Gastrocnemius medialis (tissue), 4 donors: ENCODE measurements around the gene SIL1. TPM values are rescaled to one million over a fixed set of nuclear protein-coding genes. Genes with fewer than 3 reads are reported as not detected.

Source experiments
- ATAC-seq, 2 donors: fragments of 150-250 bp; one replicate each; pipeline ENCODE4 v1.9.1; 2016
- DNase-seq, 2 donors: peaks; one replicate each; pipeline ENCODE4 v3.0.0-alpha.2; 2019
- H3K27ac ChIP-seq, 4 donors: fragments of 200-600 bp; sonication (generic); 1 replicate in 1 of 4; 2 replicates in 3 of 4; pipeline ENCODE4 v1.5.1; 2016 to 2018; ENCODE audit warnings: mild to moderate bottlenecking in 2 of 4, moderate library complexity in 1 of 4
- H3K27me3 ChIP-seq, 3 donors: fragments of 200-600 bp; sonication (generic) in 2 of 3; 1 replicate in 1 of 3; 2 replicates in 2 of 3; pipeline versions ENCODE4 v1.5.1 to v1.6.0; 2016 to 2019; ENCODE audit warnings: mild to moderate bottlenecking in 1 of 3, moderate library complexity in 1 of 3
- H3K36me3 ChIP-seq, 2 donors: fragments of 200-600 bp; sonication (generic) in 1 of 2; one replicate each; pipeline ENCODE4 v1.5.1; 2017 to 2018
- H3K4me1 ChIP-seq, 2 donors: fragments of 200-600 bp; sonication (generic) in 1 of 2; one replicate each; pipeline ENCODE4 v1.5.1; 2016 to 2017; ENCODE audit warnings: mild to moderate bottlenecking in 2 of 2
- H3K4me3 ChIP-seq, 4 donors: fragments of 200-600 bp; sonication (generic) in 3 of 4; 1 replicate in 1 of 4; 2 replicates in 3 of 4; pipeline ENCODE4 v1.5.1; 2016 to 2019; ENCODE audit warnings: mild to moderate bottlenecking in 2 of 4
- H3K9me3 ChIP-seq, 3 donors: fragments of 200-600 bp; sonication (generic) in 2 of 3; 1 replicate in 1 of 3; 2 replicates in 2 of 3; pipeline ENCODE4 v1.5.1; 2016 to 2019
- CTCF ChIP-seq, 5 experiments: fragments of 450-650 bp in 3 of 5; fragments of 200-600 bp in 2 of 5; sonication (generic) in 2 of 5; IDR thresholded peaks in 4 of 5; conservative IDR thresholded peaks in 1 of 5; 1 replicate in 4 of 5; 2 replicates in 1 of 5; pipeline ENCODE4 v1.5.1; 2016 to 2019; ENCODE audit warnings: antibody characterized with exemption in 5 of 5, mild to moderate bottlenecking in 3 of 5, moderate library complexity in 3 of 5
- POLR2A ChIP-seq, 2 donors: fragments of 450-650 bp; IDR thresholded peaks; one replicate each; pipeline ENCODE4 v1.6.1; 2017; ENCODE audit warnings: antibody characterized with exemption in 2 of 2, mild to moderate bottlenecking in 2 of 2, moderate library complexity in 2 of 2
- in situ Hi-C, 4 donors: fragments of 200-750 bp; cut with MboI; loops; one replicate each; pipeline versions ENCODE4 v1.15.0 to v1.8.0; 2017; ENCODE audit warnings: low sequenced_read_pairs in 4 of 4
- intact Hi-C: fragments of 100-400 bp; cut with DNase I; formaldehyde crosslinking; loops from one replicate; pipeline ENCODE4 v1.15.1; 2023; ENCODE audit warnings: low total_unique reads
- total RNA-seq, 4 donors: library from RNA; depleted of rRNA; stranded (reverse); fragments of >200 nt; gene quantifications; one replicate each; pipeline versions ENCODE4 v1.1.0 to v1.2.3, GENCODE V29; 2016

Gene SIL1
- total RNA-seq, 4 donors from 2014 or later: 36.6 to 52.6 (median 48.2) TPM

- in situ Hi-C loops (no loop called here), intact Hi-C loops (loop anchor here (2.0 kb wide), 1 partner anchor 172 kb away; no protein-coding TSS in a partner anchor)
Measured at GRCh38 chr5:139090581-139090980, 107.6 kb downstream of the SIL1 start.

DNA sequence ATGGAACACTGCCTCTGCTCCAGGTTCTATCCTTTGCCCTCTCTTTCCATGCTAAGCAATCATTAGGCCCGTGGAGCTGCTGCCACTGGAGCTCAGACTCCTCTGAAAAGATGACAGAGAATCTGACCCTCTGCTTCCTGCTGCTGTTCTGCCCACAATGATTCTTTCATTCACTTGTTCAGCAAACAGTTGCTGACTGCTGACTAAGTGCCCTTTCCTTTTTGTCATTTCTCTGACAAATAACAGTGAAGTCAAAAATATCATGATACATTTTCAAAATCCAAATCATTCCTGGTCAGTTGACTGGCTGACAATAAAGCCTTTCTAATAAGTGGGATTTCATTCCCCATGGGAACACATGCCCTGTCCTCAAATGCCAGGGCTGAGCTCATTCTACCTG, 110.1 kb downstream of the SIL1 start:
- intact Hi-C loops: no loop called here
- no peak for ATAC-seq
- Histone ChIP-seq H3K9me3 (no peaks in the 10 kb centered on the region), H3K27ac (no peak overlapping the region), H3K4me1 (peaks cover 15 to 27% of the 10 kb centered on the region in 2 donors), H3K27me3 (no peaks in the 10 kb centered on the region), H3K4me3 (no peak overlapping the region), H3K36me3 (no peaks in the 10 kb centered on the region)
- in situ Hi-C loops: no loop called here
- DNase-seq: no peak
- TF ChIP-seq POLR2A (IDR thresholded peaks at IDR 0.05) (no peak), CTCF (IDR thresholded peaks at IDR 0.05 in 4 of 5, conservative IDR thresholded peaks at IDR 0.05 in 1 of 5) (no peak)

More at GRCh38 chr5:139090581-139090980, 107.6 kb downstream of the SIL1 start:
- TF ChIP-seq POLR2A (IDR thresholded peaks at IDR 0.05): no peak
- TF ChIP-seq CTCF (IDR thresholded peaks at IDR 0.05 in 4 of 5, conservative IDR thresholded peaks at IDR 0.05 in 1 of 5): no peak
- Histone ChIP-seq H3K27ac (no peak overlapping the region), H3K27me3 (no peaks in the 10 kb centered on the region), H3K4me3 (no peak overlapping the region), H3K36me3 (no peaks in the 10 kb centered on the region), H3K4me1 (peaks cover 22 to 35% of the 10 kb centered on the region in 2 donors), H3K9me3 (no peaks in the 10 kb centered on the region)
- no peak for DNase-seq
- no peak for ATAC-seq

DNA sequence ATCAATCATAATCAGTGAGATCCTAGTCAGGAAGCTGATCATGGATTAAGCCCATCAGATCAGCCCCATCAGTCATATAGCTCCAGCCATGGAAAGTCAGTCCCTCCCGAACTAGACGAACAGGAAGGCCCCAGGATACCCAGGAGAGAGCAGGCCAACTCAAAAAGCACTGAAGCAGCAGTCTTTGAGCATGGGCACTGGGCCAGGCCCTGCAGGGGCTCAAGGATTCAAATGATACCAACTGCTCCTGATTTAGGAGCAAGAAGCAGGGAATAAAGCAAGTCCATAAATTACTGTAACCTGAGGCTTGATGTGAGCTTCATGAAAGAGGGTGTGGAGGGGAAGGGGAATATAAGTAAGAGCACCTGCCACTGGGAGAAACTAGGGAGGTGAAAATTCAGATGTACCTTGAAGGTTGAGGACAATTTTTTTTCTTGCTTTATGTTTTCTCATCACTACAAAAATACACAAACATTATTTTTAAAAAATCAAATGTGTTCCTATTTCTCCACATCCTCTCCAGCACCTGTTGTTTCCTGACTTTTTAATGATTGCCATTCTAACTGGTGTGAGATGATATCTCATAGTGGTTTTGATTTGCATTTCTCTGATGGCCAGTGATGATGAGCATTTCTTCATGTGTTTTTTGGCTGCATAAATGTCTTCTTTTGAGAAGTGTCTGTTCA, 115.2 kb downstream of the SIL1 start:
- intact Hi-C loops (no loop called here), in situ Hi-C loops (no loop called here)
- Histone ChIP-seq H3K9me3 (no peaks in the 10 kb centered on the region), H3K4me1 (peaks cover 3 to 4% of the 10 kb centered on the region in 2 donors), H3K27ac (no peak overlapping the region), H3K36me3 (no peaks in the 10 kb centered on the region), H3K27me3 (no peaks in the 10 kb centered on the region), H3K4me3 (no peak overlapping the region)
- TF ChIP-seq POLR2A (IDR thresholded peaks at IDR 0.05) (no peak), CTCF (IDR thresholded peaks at IDR 0.05 in 4 of 5, conservative IDR thresholded peaks at IDR 0.05 in 1 of 5) (no peak)
- no peak for DNase-seq
- ATAC-seq: no peak

DNA sequence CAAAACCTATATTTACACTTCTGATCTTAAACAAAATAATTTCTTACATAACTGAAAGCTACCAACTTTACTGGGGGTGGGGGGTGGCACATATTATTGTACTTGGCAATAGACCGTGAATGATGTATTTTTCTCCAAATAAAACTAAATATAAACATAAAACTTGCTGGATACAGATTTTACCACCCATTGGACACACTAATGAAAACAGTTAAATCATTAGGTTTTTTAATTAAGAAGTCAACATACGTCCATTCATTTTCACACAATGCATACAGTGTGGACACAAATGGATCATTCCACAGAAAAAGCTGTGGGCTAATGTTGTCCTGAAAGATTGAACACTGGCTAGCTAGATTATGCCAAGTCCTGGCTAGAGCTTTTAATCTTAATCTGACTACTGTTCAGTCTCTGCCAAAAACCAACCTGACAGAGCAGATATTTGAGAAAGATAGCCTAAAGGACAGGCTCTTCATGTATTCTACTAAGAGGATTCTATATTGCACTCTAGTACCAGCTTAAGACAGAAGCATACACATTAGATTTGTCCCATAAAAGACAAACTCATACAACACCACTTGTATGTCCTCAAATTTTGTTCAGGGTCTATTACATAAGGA, 118.1 kb downstream of the SIL1 start:
- no peaks in the 10 kb centered on the region for H3K36me3 ChIP-seq
- peaks cover 14 to 17% of the 10 kb centered on the region in 2 donors for H3K4me1 ChIP-seq
- H3K27ac ChIP-seq: no peak overlapping the region
- H3K27me3 ChIP-seq: no peaks in the 10 kb centered on the region
- no peak for TF ChIP-seq POLR2A (IDR thresholded peaks at IDR 0.05)
- no peak for TF ChIP-seq CTCF (IDR thresholded peaks at IDR 0.05 in 4 of 5, conservative IDR thresholded peaks at IDR 0.05 in 1 of 5)
- intact Hi-C loops: no loop called here
- no peaks in the 10 kb centered on the region for H3K9me3 ChIP-seq
- ATAC-seq (no peak), DNase-seq (no peak)
- in situ Hi-C loops: no loop called here
- H3K4me3 ChIP-seq: no peak overlapping the region
